Measurements from ENCODE around the gene ACSF3. TPM values are rescaled to one million over a fixed set of nuclear protein-coding genes. Genes with fewer than 3 reads are reported as not detected.

Gene ACSF3
- total RNA-seq (2014; rRNA removed), result 33.5 and 42.6 TPM in 2 replicates
- Bru-seq, nascent RNA, result percentile 63 among the genes with signal in this experiment
- percentile 61 among the genes with signal in this experiment for BruChase-seq, experiment 1, labeled RNA remaining after a 6-hour chase
- percentile 65 among the genes with signal in this experiment for BruChase-seq, experiment 2, labeled RNA remaining after a 2-hour chase
- long read RNA-seq, full-length matches to known transcripts, result 109 of 134 reads
- long read RNA-seq, partial matches to known transcripts, result 6 of 134 reads
- long read RNA-seq, other reads (novel, unspliced or antisense), result 19 of 134 reads

GRCh38 chr16:89093602-89094251 lies at the start of gene ACSF3:
ACSF3 (plus strand) TSS chr16:89093852; CDS start chr16:89100682, 6,830 bp downstream.
- ChIA-PET CTCF (interaction anchor here (0.6 kb wide), 1 partner anchor 101 kb away, joined by 7 read pairs; no protein-coding TSS in a partner anchor), POLR2A (ENCODE audit: unreplicated experiment) (interaction anchor here (0.7 kb wide), 1 partner anchor 250 kb away, joined by 4 read pairs; no protein-coding TSS in a partner anchor)
- no peaks in the 10 kb centered on the region for H4K20me1 ChIP-seq (ENCODE audit: low read length)
- H3K27me3 ChIP-seq (ENCODE audit: low read length), result no peaks in the 10 kb centered on the region
- no peak within 1 kb of the TSS for H3K27ac ChIP-seq (ENCODE audit: low read length)
- peak within 1 kb of the TSS; percentile 82 for H3K4me3 ChIP-seq (ENCODE audit: low read length)
- no peaks in the 10 kb centered on the region for H3K9me2 ChIP-seq (replicated peaks; ENCODE audit: low read length)
- H3K4me1 ChIP-seq (ENCODE audit: insufficient read depth, low read length), result peaks cover 7% of the 10 kb centered on the region; the same call in 1 of the 2 replicates
- peak within 1 kb of the TSS; percentile 63 for H2AFZ ChIP-seq (ENCODE audit: low read length)
- intact Hi-C loops (cut with micrococcal nuclease), result no loop called here
- no peaks in the 10 kb centered on the region for H3K36me3 ChIP-seq (ENCODE audit: low read depth, low read length)
- no peaks in the 10 kb centered on the region for H3K9me3 ChIP-seq (ENCODE audit: low read length)
- no TSS peak for BruUV-seq (replicated peaks)
- peak within 1 kb of the TSS; percentile 89 for H3K4me2 ChIP-seq (ENCODE audit: low read length)
- peak; percentile 88 for ATAC-seq
- H3K9ac ChIP-seq (ENCODE audit: low read length), result peak within 1 kb of the TSS; percentile 85
- H3F3A ChIP-seq (ENCODE audit: low read length, unreplicated experiment), result no peaks in the 10 kb centered on the region
- TF ChIP-seq EZH2phosphoT487 (IDR thresholded peaks at IDR 0.05; ENCODE audit: borderline replicate concordance, low read length) (no peak), EZH2 (IDR thresholded peaks at IDR 0.05; ENCODE audit: low read length, unreplicated experiment) (no peak), CTCF (conservative IDR thresholded peaks at IDR 0.05; ENCODE audit: low read depth, low read length) (no peak)
- H3K79me2 ChIP-seq (ENCODE audit: low read length), result peaks cover 46% of the 10 kb centered on the region
- peak; percentile 53 for DNase-seq

GRCh38 chr16:89044418-89045180 lies 49.1 kb upstream of the ACSF3 start:
- DNase-seq (no peak), ATAC-seq (no peak)
- POLR2A ChIA-PET (ENCODE audit: unreplicated experiment), result no interaction called here
- no peaks in the 10 kb centered on the region for H3K36me3 ChIP-seq (ENCODE audit: low read depth, low read length)
- H2AFZ ChIP-seq (ENCODE audit: low read length), result no peak overlapping the region
- no peak overlapping the region for H3K9ac ChIP-seq (ENCODE audit: low read length)
- CTCF ChIA-PET, result no interaction called here
- no peaks in the 10 kb centered on the region for H4K20me1 ChIP-seq (ENCODE audit: low read length)
- H3K4me3 ChIP-seq (ENCODE audit: low read length), result no peak overlapping the region
- intact Hi-C loops (cut with micrococcal nuclease), result no loop called here
- H3K79me2 ChIP-seq (ENCODE audit: low read length), result no peaks in the 10 kb centered on the region
- H3F3A ChIP-seq (ENCODE audit: low read length, unreplicated experiment), result no peaks in the 10 kb centered on the region
- H3K4me1 ChIP-seq (ENCODE audit: insufficient read depth, low read length), result no peaks in the 10 kb centered on the region
- H3K27me3 ChIP-seq (ENCODE audit: low read length), result no peaks in the 10 kb centered on the region
- H3K9me2 ChIP-seq (replicated peaks; ENCODE audit: low read length), result no peaks in the 10 kb centered on the region
- TF ChIP-seq CTCF (conservative IDR thresholded peaks at IDR 0.05; ENCODE audit: low read depth, low read length) (no peak), EZH2phosphoT487 (IDR thresholded peaks at IDR 0.05; ENCODE audit: borderline replicate concordance, low read length) (no peak), EZH2 (IDR thresholded peaks at IDR 0.05; ENCODE audit: low read length, unreplicated experiment) (no peak)
- H3K27ac ChIP-seq (ENCODE audit: low read length), result no peak overlapping the region
- no TSS peak for BruUV-seq (replicated peaks)
- H3K4me2 ChIP-seq (ENCODE audit: low read length), result no peak overlapping the region
- no peaks in the 10 kb centered on the region for H3K9me3 ChIP-seq (ENCODE audit: low read length)
